Loucy (cell line): ENCODE measurements around the gene STRBP.

Experiments used
- CTCF ChIP-seq: fragments of 200-600 bp; sonication (generic); conservative IDR thresholded peaks from 2 replicates; pipeline ENCODE4 v1.5.1; 2014; ENCODE audit warnings: mild to moderate bottlenecking, antibody characterized with exemption, low read length
- EZH2phosphoT487 ChIP-seq: fragments of 200-600 bp; IDR thresholded peaks from 2 replicates; pipeline ENCODE4 v1.6.1; 2018; ENCODE audit warnings: antibody characterized with exemption, mild to moderate bottlenecking, moderate library complexity, borderline replicate concordance

- TF ChIP-seq CTCF = no peak
- TF ChIP-seq EZH2phosphoT487 = no peak
Observed at GRCh38 chr9:123312306-123312877, 44.0 kb upstream of the STRBP start.
